Sigmoid colon (tissue), 4 donors: ENCODE measurements around the gene ZFC3H1.

Experiments
- CTCF ChIP-seq, 4 experiments: fragments of 450-650 bp in 3 of 4; fragments of 200-600 bp in 1 of 4; IDR thresholded peaks; one replicate each; pipeline ENCODE4 v1.5.1; 2016 to 2019; ENCODE audit warnings: antibody characterized with exemption in 4 of 4, mild to moderate bottlenecking in 3 of 4, moderate library complexity in 2 of 4
- EP300 ChIP-seq, 4 donors: sonication (generic); formaldehyde crosslinking; IDR thresholded peaks; one replicate each; pipeline ENCODE4 v1.6.1; 2017; ENCODE audit warnings: antibody characterized with exemption in 4 of 4
- POLR2AphosphoS5 ChIP-seq, 4 donors: sonication (generic); formaldehyde crosslinking; IDR thresholded peaks; one replicate each; pipeline ENCODE4 v1.6.1; 2017; ENCODE audit warnings: antibody characterized with exemption in 4 of 4

- TF ChIP-seq CTCF (IDR thresholded peaks at IDR 0.05), result no peak
- TF ChIP-seq POLR2AphosphoS5 (IDR thresholded peaks at IDR 0.05), result no peak
- TF ChIP-seq EP300 (IDR thresholded peaks at IDR 0.05), result no peak
Observed at GRCh38 chr12:71591601-71592000, 72.0 kb downstream of the ZFC3H1 start.
